ENCODE results near the gene ITPR2.
A peak's percentile ranks its signal among the peaks of the same experiment; 100 is the strongest.

Gene ITPR2

DNA sequence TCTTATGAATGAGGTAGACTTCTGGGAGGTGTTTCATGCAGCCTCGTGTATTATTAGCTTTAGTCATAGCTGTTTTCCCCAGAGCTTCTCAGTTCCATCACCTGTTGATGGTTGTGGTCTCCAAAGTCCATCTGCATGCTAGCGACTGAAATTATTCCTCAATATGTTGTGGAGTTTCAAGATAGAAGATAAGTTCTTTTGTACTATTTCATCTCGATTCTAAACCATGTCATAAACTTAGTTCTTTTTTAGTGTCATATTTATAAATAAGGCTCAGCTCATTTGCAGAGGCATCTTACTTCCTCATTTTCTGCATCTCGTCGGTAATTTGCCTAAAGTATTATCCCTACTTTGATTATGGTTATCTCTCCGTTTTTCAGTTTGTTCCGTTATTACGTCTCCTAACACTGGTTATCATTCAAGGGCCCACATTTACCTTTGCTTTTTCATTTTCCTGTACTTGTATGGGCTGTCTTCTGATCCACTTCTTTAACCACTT lies 119.1 kb downstream of the ITPR2 start:
- Mint-ChIP-seq H3K4me3 (no peak overlapping the region), H3K27ac (no peak overlapping the region), H3K36me3 (ENCODE audit: low read depth) (no peaks in the 10 kb centered on the region), H3K9me3 (no peaks in the 10 kb centered on the region), H3K27me3 (ENCODE audit: low read depth, poor library complexity) (no peaks in the 10 kb centered on the region), H3K4me1 (no peaks in the 10 kb centered on the region)
- TF ChIP-seq, protein P1, sequence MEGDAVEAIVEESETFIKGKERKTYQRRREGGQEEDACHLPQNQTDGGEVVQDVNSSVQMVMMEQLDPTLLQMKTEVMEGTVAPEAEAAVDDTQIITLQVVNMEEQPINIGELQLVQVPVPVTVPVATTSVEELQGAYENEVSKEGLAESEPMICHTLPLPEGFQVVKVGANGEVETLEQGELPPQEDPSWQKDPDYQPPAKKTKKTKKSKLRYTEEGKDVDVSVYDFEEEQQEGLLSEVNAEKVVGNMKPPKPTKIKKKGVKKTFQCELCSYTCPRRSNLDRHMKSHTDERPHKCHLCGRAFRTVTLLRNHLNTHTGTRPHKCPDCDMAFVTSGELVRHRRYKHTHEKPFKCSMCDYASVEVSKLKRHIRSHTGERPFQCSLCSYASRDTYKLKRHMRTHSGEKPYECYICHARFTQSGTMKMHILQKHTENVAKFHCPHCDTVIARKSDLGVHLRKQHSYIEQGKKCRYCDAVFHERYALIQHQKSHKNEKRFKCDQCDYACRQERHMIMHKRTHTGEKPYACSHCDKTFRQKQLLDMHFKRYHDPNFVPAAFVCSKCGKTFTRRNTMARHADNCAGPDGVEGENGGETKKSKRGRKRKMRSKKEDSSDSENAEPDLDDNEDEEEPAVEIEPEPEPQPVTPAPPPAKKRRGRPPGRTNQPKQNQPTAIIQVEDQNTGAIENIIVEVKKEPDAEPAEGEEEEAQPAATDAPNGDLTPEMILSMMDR (IDR thresholded peaks at IDR 0.05): no peak
- no peak for DNase-seq

DNA sequence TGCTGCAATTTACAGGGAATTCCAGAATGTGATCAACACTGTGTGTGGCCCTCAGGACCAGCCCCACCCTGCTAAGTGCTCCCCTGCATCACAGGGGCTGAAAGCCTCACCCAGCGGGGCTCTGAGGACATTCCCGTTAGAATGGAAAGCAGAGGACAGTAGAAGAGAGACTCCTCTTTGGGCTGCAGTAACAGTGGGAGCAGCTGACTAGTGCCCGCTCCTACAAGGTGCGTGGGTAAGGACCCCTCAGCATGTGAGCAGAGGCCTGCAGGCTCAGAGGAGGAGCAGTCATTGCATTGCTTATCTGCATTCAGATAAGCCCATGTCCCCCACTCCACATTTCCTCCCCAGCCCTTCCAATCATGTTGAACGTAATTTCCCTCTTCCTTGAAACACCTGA lies 120.1 kb downstream of the ITPR2 start:
- Mint-ChIP-seq H3K36me3 (ENCODE audit: low read depth) (no peaks in the 10 kb centered on the region), H3K27me3 (ENCODE audit: low read depth, poor library complexity) (no peaks in the 10 kb centered on the region), H3K4me1 (no peaks in the 10 kb centered on the region)

GRCh38 chr12:26711569-26711968 lies 121.4 kb downstream of the ITPR2 start:
- TF ChIP-seq, protein P1 (IDR thresholded peaks at IDR 0.05): no peak
- peak overlapping the region; percentile 4 for H3K27ac Mint-ChIP-seq
- DNase-seq: no peak
- H3K4me1 Mint-ChIP-seq: no peaks in the 10 kb centered on the region
- H3K9me3 Mint-ChIP-seq: no peaks in the 10 kb centered on the region
- no peak overlapping the region for H3K4me3 Mint-ChIP-seq
- H3K27me3 Mint-ChIP-seq (ENCODE audit: low read depth, poor library complexity): no peaks in the 10 kb centered on the region
- no peaks in the 10 kb centered on the region for H3K36me3 Mint-ChIP-seq (ENCODE audit: low read depth)

More for the DNA sequence above, 120.1 kb downstream of the ITPR2 start:
- Mint-ChIP-seq H3K9me3 (no peaks in the 10 kb centered on the region), H3K27ac (no peak overlapping the region), H3K4me3 (no peak overlapping the region)
- TF ChIP-seq, protein P1 (IDR thresholded peaks at IDR 0.05): no peak
- DNase-seq: no peak

DNA sequence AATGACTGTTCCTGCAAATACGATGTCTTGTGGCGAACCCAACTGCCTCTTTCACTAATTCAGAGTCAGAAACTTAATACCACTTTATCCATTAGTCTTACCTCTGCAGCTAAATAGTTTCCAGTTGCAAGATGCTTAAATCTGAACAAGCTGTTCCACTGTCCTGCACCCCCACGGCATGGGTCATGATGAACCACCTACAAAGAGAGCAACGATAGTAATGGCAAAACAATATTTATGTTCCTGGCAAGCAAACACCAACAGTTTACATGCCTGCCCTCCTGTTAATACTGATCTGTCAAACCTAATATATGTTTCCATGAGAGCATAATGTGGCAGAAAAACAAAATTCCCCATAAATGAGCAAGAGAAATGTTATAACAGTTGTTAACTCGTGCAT lies 121.9 kb downstream of the ITPR2 start:
- Mint-ChIP-seq H3K4me1 (no peaks in the 10 kb centered on the region), H3K4me3 (no peak overlapping the region), H3K9me3 (no peaks in the 10 kb centered on the region), H3K36me3 (ENCODE audit: low read depth) (no peaks in the 10 kb centered on the region), H3K27me3 (ENCODE audit: low read depth, poor library complexity) (no peaks in the 10 kb centered on the region), H3K27ac (peak overlapping the region; percentile 22)
- no peak for DNase-seq
- TF ChIP-seq, protein P1 (IDR thresholded peaks at IDR 0.05): no peak

GRCh38 chr12:26705851-26706250 lies 127.1 kb downstream of the ITPR2 start:
- Mint-ChIP-seq H3K4me1 (no peaks in the 10 kb centered on the region), H3K36me3 (ENCODE audit: low read depth) (no peaks in the 10 kb centered on the region), H3K27ac (no peak overlapping the region), H3K4me3 (no peak overlapping the region), H3K9me3 (no peaks in the 10 kb centered on the region), H3K27me3 (ENCODE audit: low read depth, poor library complexity) (no peaks in the 10 kb centered on the region)
- no peak for DNase-seq
- TF ChIP-seq, protein P1 (IDR thresholded peaks at IDR 0.05): no peak

GRCh38 chr12:26704684-26705460 lies 128.1 kb downstream of the ITPR2 start:
- H3K4me1 Mint-ChIP-seq: no peaks in the 10 kb centered on the region
- no peak overlapping the region for H3K4me3 Mint-ChIP-seq
- no peak overlapping the region for H3K27ac Mint-ChIP-seq
- DNase-seq: no peak
- TF ChIP-seq, protein P1 (IDR thresholded peaks at IDR 0.05): no peak
- no peaks in the 10 kb centered on the region for H3K9me3 Mint-ChIP-seq
- H3K36me3 Mint-ChIP-seq (ENCODE audit: low read depth): no peaks in the 10 kb centered on the region
- no peaks in the 10 kb centered on the region for H3K27me3 Mint-ChIP-seq (ENCODE audit: low read depth, poor library complexity)

Data from nephron progenitor cell (in vitro differentiated cells).